Activated T-helper 17 cell treated with anti-CD3 and anti-CD28 coated beads, Interleukin-2, amount 50 U/mL, for 72 hours (primary cell): ENCODE measurements around the gene TMEM44. TPM values are rescaled to one million over a fixed set of nuclear protein-coding genes. Genes with fewer than 3 reads are reported as not detected.
"Not testable (repeated sequence)": the region's sequence is repeated elsewhere in the genome, so short reads cannot be mapped to it uniquely, and the experiment has no call there.

Source experiments
- ATAC-seq: fragments of 150-1000 bp; cut with Tn5 transposase; replicated peaks from 2 replicates; pipeline ENCODE4 v1.10.0; 2021; ENCODE audit warnings: mild to moderate bottlenecking, moderate library complexity
- H3K27ac Mint-ChIP-seq: one replicate; pipeline ENCODE4 v1.8.0; 2022; ENCODE audit warnings: mixed read lengths
- H3K27me3 Mint-ChIP-seq: one replicate; pipeline ENCODE4 v1.8.0; 2022; ENCODE audit warnings: mixed read lengths
- H3K36me3 Mint-ChIP-seq: one replicate; pipeline ENCODE4 v1.8.0; 2022; ENCODE audit warnings: low read depth, mild to moderate bottlenecking, mixed read lengths
- H3K4me1 Mint-ChIP-seq: one replicate; pipeline ENCODE4 v1.8.0; 2022; ENCODE audit warnings: mixed read lengths
- H3K4me3 Mint-ChIP-seq: one replicate; pipeline ENCODE4 v1.8.0; 2022; ENCODE audit warnings: mild to moderate bottlenecking, mixed read lengths
- H3K9me3 Mint-ChIP-seq: one replicate; pipeline ENCODE4 v1.8.0; 2022; ENCODE audit warnings: mixed read lengths
- total RNA-seq, 2 donors: library from RNA; stranded (reverse); gene quantifications; one replicate each; pipeline ENCODE4 v1.2.3, GENCODE V29; 2022

Gene TMEM44
- total RNA-seq, 2 donors from 2014 or later, result 6.6 to 11.1 TPM

DNA sequence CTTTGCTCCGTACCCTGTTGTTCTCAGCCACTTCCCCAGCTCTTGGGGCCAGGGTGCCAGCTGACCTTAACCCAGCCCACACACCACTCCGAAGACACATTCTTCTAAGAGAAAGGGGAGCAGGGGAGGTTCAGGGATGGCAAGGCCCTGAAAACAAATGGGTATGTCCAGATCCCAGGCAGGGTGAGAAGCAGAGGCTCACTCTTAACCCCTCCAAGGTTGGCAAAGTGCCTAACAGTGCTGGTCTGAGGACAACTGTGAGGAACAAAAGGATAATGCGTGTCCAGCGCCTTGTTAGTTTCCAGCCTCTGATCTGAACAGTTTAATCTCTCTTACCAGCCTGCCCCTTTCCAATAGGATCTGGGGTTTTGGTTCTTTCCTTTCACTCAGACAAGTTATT is 1.5 kb downstream of the TMEM44 start:
- H3K4me1 Mint-ChIP-seq, result no peaks in the 10 kb centered on the region
- H3K9me3 Mint-ChIP-seq, result no peaks in the 10 kb centered on the region
- H3K4me3 Mint-ChIP-seq, result peak overlapping the region; percentile 82
- no peaks in the 10 kb centered on the region for H3K27me3 Mint-ChIP-seq
- H3K27ac Mint-ChIP-seq, result no peak overlapping the region
- no peaks in the 10 kb centered on the region for H3K36me3 Mint-ChIP-seq
- no peak for ATAC-seq

DNA sequence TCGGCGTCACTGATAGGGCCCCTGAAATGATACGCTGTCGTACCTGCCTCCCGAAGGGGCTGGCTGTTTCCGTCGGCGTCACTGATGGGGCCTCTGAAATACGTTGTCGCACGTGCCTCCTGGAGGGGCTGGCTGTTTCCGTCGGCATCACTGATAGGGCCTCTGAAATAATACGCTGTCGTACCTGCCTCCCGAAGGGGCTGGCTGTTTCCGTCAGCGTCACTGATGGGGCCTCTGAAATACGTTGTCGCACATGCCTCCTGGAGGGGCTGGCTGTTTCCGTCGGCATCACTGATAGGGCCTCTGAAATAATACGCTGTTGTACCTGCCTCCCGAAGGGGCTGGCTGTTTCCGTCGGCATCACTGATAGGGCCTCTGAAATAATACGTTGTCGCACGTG is 2.5 kb downstream of the TMEM44 start:
- H3K4me1 Mint-ChIP-seq, ATAC-seq, H3K27ac Mint-ChIP-seq, H3K9me3 Mint-ChIP-seq, H3K4me3 Mint-ChIP-seq, H3K36me3 Mint-ChIP-seq, H3K27me3 Mint-ChIP-seq: not testable (repeated sequence)

GRCh38 chr3:194624956-194625355 is 8.3 kb downstream of the TMEM44 start:
- H3K4me3 Mint-ChIP-seq, result no peak overlapping the region

DNA sequence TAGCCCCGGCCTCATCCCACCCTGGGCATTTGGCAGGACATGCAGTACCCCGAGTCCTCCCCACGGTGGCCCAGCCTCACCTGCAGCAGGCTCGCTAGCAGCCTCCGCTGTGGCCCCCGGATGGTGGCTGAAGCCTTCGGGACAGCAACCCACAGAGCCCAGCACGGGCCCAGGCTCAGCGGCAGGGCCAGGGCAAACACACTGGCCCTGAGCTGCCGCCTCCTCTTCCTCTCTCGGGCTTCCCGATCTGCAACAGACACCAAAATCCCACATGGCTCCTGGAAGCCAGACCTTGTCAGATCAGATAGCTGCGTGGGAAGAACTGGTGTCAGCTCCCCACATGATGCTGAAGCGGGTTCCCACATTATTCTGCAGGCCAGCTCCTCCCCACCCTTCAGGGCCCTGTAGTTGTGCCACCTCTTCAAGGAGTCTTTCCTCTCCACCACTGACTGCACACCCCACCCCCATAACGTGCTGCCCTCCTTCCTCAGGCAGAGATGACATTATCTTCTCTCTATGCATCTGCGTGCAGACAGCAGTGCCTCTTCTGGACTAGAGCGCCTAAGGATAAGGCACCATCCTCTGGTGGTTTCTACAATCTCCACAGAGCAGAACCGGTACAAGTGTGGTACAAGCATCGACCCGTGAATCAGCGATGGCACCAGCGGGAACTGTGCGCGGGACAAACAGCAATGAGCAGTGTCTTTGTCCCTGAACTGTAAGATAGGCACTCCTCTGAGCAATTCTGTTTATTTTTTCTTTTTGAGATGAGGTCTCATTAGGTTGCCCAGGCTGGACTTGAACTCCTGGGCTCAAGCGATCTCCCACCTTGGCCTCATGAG is 9.5 kb downstream of the TMEM44 start:
- H3K9me3 Mint-ChIP-seq, result no peaks in the 10 kb centered on the region
- no peaks in the 10 kb centered on the region for H3K4me1 Mint-ChIP-seq
- no peak overlapping the region for H3K27ac Mint-ChIP-seq
- H3K4me3 Mint-ChIP-seq, result no peak overlapping the region
- ATAC-seq, result no peak
- no peaks in the 10 kb centered on the region for H3K27me3 Mint-ChIP-seq
- no peaks in the 10 kb centered on the region for H3K36me3 Mint-ChIP-seq

More at GRCh38 chr3:194624956-194625355, 8.3 kb downstream of the TMEM44 start:
- no peak overlapping the region for H3K27ac Mint-ChIP-seq
- H3K9me3 Mint-ChIP-seq, result no peaks in the 10 kb centered on the region
- no peaks in the 10 kb centered on the region for H3K36me3 Mint-ChIP-seq
- H3K27me3 Mint-ChIP-seq, result no peaks in the 10 kb centered on the region
- ATAC-seq, result no peak
- H3K4me1 Mint-ChIP-seq, result no peaks in the 10 kb centered on the region

DNA sequence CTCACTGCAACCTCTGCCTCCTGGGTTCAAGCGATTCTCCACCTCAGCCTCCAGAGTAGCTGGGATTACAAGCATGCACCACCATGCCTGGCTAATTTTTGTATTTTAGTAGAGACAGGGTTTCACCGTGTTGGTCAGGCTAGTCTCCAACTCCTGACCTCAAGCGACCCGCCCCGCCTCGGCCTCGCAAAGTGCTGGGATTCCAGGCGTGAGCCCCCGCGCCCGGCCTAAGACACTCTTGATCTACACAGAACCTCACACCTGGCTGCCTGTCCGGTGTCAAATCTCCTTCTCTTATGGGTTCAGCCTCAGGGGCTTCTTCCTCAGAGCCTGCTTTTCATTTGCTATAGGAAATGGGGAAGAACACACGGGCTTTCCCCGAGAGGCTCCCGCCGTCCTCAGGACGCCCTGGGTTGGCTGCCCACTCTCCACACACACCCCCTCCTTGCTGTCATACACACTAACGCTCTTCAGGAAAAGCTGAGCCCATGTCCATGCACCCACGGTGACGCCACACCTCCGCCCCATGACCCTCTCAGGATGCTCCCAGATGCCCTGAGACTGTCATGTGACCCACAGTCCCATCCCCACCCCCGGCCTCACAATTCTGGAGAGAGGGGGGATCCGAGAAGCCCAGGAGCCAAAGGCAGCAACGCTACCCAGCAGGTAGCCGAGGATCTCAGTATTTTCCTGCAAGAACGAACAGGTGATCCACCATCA is 10.4 kb downstream of the TMEM44 start:
- ATAC-seq, result no peak
- no peaks in the 10 kb centered on the region for H3K27me3 Mint-ChIP-seq

GRCh38 chr3:194621947-194622346 is 11.3 kb downstream of the TMEM44 start:
- H3K4me3 Mint-ChIP-seq, result no peak overlapping the region
- H3K9me3 Mint-ChIP-seq, result no peaks in the 10 kb centered on the region
- H3K36me3 Mint-ChIP-seq, result no peaks in the 10 kb centered on the region
- no peak overlapping the region for H3K27ac Mint-ChIP-seq
- ATAC-seq, result no peak
- no peaks in the 10 kb centered on the region for H3K27me3 Mint-ChIP-seq
- no peaks in the 10 kb centered on the region for H3K4me1 Mint-ChIP-seq

More for the DNA sequence above, 10.4 kb downstream of the TMEM44 start:
- Mint-ChIP-seq H3K27ac (no peak overlapping the region), H3K4me1 (no peaks in the 10 kb centered on the region), H3K4me3 (no peak overlapping the region), H3K36me3 (no peaks in the 10 kb centered on the region), H3K9me3 (no peaks in the 10 kb centered on the region)

DNA sequence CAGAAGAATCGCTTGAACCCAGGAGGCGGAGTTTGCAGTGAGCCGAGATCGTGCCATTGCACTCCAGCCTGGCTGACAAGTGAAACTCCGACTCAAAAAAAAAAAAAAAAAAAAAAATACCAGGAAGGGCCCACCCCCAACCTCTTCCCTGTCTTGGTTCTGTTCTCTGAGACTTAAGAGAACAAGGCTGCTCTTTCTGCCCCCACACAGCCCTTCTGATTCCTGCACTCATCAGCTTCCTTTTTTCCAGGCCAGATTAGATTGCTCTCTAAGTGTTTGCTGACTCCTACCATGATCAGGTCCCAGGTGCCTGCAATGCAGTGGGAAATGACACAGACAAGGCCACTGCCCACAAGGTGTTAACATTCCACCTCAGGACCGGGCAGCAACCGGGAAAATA is 13.0 kb downstream of the TMEM44 start:
- H3K27me3 Mint-ChIP-seq, result no peaks in the 10 kb centered on the region
- H3K4me3 Mint-ChIP-seq, result no peak overlapping the region
- no peak for ATAC-seq
- no peaks in the 10 kb centered on the region for H3K36me3 Mint-ChIP-seq
- H3K9me3 Mint-ChIP-seq, result no peaks in the 10 kb centered on the region
- H3K27ac Mint-ChIP-seq, result no peak overlapping the region
- H3K4me1 Mint-ChIP-seq, result no peaks in the 10 kb centered on the region

DNA sequence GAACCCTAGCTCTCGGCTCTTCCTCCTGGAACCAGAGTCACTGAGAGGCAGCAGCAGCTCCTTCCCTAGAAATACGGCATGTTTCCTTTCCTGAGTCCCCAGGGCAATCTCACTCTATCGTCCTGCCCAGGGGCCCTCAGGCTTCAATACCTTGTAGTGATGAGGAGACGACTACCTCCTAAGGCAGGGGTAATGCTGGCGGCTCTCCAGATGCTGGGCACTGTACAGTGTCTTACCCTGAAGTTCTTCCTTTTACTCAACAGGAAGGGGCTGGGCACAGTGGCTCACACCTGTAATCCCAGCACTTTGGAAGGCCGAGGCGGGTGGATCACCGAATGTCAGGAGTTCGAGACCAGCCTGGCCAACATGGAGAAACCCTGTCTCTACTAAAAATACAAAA is 13.5 kb downstream of the TMEM44 start:
- Mint-ChIP-seq H3K4me3 (no peak overlapping the region), H3K4me1 (no peaks in the 10 kb centered on the region), H3K27ac (no peak overlapping the region), H3K36me3 (no peaks in the 10 kb centered on the region), H3K27me3 (no peaks in the 10 kb centered on the region), H3K9me3 (no peaks in the 10 kb centered on the region)
- ATAC-seq, result no peak

DNA sequence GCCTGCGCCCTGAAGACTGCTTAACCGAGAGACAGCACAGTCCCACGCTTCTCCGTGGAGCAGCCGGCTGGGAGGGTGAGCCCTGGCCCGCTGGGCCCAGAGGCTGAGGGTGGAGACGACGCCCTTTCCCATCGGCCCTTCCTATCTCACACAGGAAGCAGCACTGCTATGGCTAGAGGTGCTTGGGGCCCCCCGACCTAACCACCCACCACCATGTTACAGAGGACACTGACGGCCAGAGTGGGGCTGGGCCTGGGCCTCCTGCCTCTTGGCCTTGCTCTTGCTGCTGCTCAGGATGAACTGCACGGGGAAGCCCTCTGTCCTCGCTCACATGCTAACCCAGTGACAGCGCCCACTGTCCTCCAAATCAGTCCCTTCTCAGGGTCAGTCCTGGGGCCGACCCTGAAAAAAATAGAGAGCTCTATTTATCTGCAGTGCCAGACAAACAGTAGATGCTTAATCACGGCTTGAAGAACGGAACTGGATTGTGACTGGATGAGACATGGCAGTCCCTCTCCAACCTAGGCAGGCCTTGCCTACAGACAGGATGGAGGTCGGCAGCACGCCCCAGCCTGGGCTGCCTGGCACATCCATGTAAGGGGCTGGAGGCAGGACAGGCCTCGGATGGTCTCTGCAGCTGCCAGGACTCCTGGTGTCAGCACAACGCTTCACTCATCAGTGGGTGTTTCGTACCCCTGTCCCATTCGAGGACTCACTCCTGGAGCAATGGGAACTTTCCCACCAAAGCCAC is 14.2 kb downstream of the TMEM44 start:
- H3K9me3 Mint-ChIP-seq, result no peaks in the 10 kb centered on the region
- H3K4me1 Mint-ChIP-seq, result no peaks in the 10 kb centered on the region
- no peak for ATAC-seq
- no peaks in the 10 kb centered on the region for H3K27me3 Mint-ChIP-seq
- no peak overlapping the region for H3K4me3 Mint-ChIP-seq
- H3K27ac Mint-ChIP-seq, result no peak overlapping the region
- H3K36me3 Mint-ChIP-seq, result no peaks in the 10 kb centered on the region

GRCh38 chr3:194617827-194618226 is 15.4 kb downstream of the TMEM44 start:
- Mint-ChIP-seq H3K27ac (no peak overlapping the region), H3K9me3 (no peaks in the 10 kb centered on the region), H3K36me3 (no peaks in the 10 kb centered on the region), H3K4me1 (no peaks in the 10 kb centered on the region), H3K27me3 (no peaks in the 10 kb centered on the region), H3K4me3 (no peak overlapping the region)
- ATAC-seq, result no peak

DNA sequence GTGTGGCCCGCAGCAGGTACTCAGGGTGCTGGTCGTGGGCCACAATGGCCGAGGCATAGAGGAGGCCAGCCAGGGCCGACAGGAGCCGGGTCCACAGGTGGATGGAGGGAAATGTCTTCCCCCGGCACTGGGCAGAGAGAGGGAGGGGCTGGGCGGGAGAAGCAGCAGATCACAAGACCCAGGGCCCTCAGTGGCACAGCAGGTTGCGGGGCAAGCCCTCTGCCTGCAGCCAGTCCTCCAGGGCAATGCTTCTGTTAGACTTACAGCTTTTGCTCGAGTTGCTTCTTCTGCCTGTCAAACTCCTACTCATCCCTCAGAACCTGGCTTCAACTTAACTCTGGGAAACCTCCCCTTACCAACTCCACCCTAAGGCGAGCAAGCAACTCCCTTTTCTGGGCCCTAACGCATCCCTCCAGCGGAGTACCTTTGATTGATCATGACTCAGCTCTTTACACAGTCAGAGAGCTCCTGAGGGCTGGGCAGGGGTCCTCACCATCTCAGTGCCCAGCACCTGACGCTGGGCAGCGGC is 16.0 kb downstream of the TMEM44 start:
- no peaks in the 10 kb centered on the region for H3K36me3 Mint-ChIP-seq
- H3K4me1 Mint-ChIP-seq, result peaks cover 2% of the 10 kb centered on the region
- no peak overlapping the region for H3K27ac Mint-ChIP-seq
- ATAC-seq, result no peak
- H3K27me3 Mint-ChIP-seq, result no peaks in the 10 kb centered on the region
- no peak overlapping the region for H3K4me3 Mint-ChIP-seq
- H3K9me3 Mint-ChIP-seq, result no peaks in the 10 kb centered on the region

DNA sequence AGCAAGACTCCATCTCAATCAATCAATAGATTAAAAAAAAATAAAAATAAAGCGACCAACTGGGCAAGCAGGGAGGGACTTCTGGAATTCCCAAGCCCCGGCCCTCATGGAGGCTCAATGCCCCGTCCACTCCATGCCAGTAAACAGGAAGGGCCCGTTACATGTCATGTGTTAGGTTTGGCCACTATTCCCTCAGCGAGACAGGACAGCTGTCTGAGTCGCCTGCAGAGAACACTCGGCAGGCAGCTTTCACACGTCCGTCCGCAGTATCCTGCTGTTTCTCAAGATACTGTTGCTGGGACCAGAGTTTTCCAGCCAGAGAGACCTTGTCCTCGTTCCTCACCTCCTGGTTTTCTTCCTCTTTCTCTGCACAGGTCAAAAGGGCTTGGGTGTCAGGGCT is 18.0 kb downstream of the TMEM44 start:
- Mint-ChIP-seq H3K4me3 (no peak overlapping the region), H3K9me3 (no peaks in the 10 kb centered on the region), H3K27ac (no peak overlapping the region), H3K36me3 (no peaks in the 10 kb centered on the region), H3K27me3 (no peaks in the 10 kb centered on the region), H3K4me1 (peaks cover 4% of the 10 kb centered on the region)
- no peak for ATAC-seq

DNA sequence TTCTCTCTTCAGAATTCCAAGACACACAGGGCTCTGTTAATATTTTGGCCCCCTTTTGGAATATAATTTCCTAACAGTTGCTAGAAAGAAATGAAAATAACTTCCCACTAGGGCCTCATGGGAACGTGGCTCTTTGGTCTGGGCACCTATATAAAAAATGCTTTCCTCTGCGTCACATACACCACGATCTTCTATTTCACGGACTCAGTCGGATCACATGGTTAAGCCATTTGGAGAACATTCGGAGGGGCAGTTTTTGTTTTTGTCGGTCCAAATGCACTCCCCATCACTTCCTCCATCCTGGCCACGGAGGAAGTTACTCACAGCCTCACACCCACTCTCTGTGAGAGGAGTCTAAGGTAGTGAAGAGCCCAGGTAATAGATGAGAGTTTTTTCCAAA is 21.0 kb downstream of the TMEM44 start:
- Mint-ChIP-seq H3K9me3 (no peaks in the 10 kb centered on the region), H3K4me1 (peaks cover 4% of the 10 kb centered on the region), H3K27me3 (no peaks in the 10 kb centered on the region), H3K4me3 (no peak overlapping the region), H3K27ac (no peak overlapping the region), H3K36me3 (no peaks in the 10 kb centered on the region)
- peak; percentile 48 for ATAC-seq

GRCh38 chr3:194610689-194611088 is 22.5 kb downstream of the TMEM44 start:
- Mint-ChIP-seq H3K27me3 (no peaks in the 10 kb centered on the region), H3K27ac (no peak overlapping the region), H3K36me3 (no peaks in the 10 kb centered on the region), H3K4me3 (no peak overlapping the region), H3K4me1 (peaks cover 4% of the 10 kb centered on the region), H3K9me3 (no peaks in the 10 kb centered on the region)
- ATAC-seq, result no peak
